DND-41 (cell line): Measurements from ENCODE around the gene SMPD4.
"Not testable (repeated sequence)": the region's sequence is repeated elsewhere in the genome, so short reads cannot be mapped to it uniquely, and the experiment has no call there.

Experiments
- ATAC-seq: fragments of 200-7000 bp; cut with Tn5 transposase; 3 replicates; pipeline ENCODE4 v1.9.1; 2021; ENCODE audit warnings: low read depth; ENCODE audit not compliant: insufficient read depth
- DNase-seq: peaks from one replicate; pipeline ENCODE4 v3.0.0-alpha.2; 2020
- H2AFZ ChIP-seq: 2 replicates; pipeline ENCODE4 v1.6.0; 2012; ENCODE audit warnings: low read depth, low read length
- H3K27ac ChIP-seq: 2 replicates; pipeline ENCODE4 v1.5.1; 2012; ENCODE audit warnings: low read length, inconsistent platforms
- H3K27me3 ChIP-seq: fragments of 200-600 bp; sonication (generic); 2 replicates; pipeline ENCODE4 v1.6.0; 2012; ENCODE audit warnings: low read length, mild to moderate bottlenecking, inconsistent platforms; ENCODE audit not compliant: insufficient read depth, poor library complexity
- H3K36me3 ChIP-seq: 2 replicates; pipeline ENCODE4 v1.5.1; 2012; ENCODE audit warnings: low read length, inconsistent platforms; ENCODE audit not compliant: insufficient read depth
- H3K4me1 ChIP-seq: 2 replicates; pipeline ENCODE4 v1.5.1; 2012; ENCODE audit warnings: mild to moderate bottlenecking, low read length; ENCODE audit not compliant: insufficient read depth
- H3K4me2 ChIP-seq: 2 replicates; pipeline ENCODE4 v1.6.0; 2012; ENCODE audit warnings: mild to moderate bottlenecking, moderate library complexity, low read length, inconsistent platforms; ENCODE audit not compliant: insufficient read depth
- H3K4me3 ChIP-seq, 2 experiments: fragments of 200-600 bp in 1 of 2; shearing (Covaris generic) in 1 of 2; 2 replicates each; pipeline ENCODE4 v1.5.1; 2012 to 2016; ENCODE audit warnings: inconsistent platforms in 2 of 2, low read length in 2 of 2, mild to moderate bottlenecking in 2 of 2, low read depth in 1 of 2, moderate library complexity in 1 of 2
- H3K79me2 ChIP-seq: 2 replicates; pipeline ENCODE4 v1.6.0; 2012; ENCODE audit warnings: low read length, inconsistent platforms; ENCODE audit not compliant: insufficient read depth
- H3K9ac ChIP-seq: 2 replicates; pipeline ENCODE4 v1.6.0; 2012; ENCODE audit warnings: low read depth, mild to moderate bottlenecking, inconsistent platforms, low read length, moderate library complexity
- H3K9me3 ChIP-seq: 2 replicates; pipeline ENCODE4 v1.5.1; 2012; ENCODE audit warnings: low read length, moderate library complexity, mild to moderate bottlenecking, inconsistent platforms; ENCODE audit not compliant: insufficient read depth, severe bottlenecking
- H4K20me1 ChIP-seq: 2 replicates; pipeline ENCODE4 v1.6.0; 2012; ENCODE audit warnings: low read length; ENCODE audit not compliant: insufficient read depth
- EZH2 ChIP-seq: IDR thresholded peaks from 3 replicates; pipeline ENCODE4 v1.6.1; 2012; ENCODE audit warnings: borderline replicate concordance, low read depth, mild to moderate bottlenecking, moderate library complexity, low read length, inconsistent platforms; ENCODE audit not compliant: severe bottlenecking
- TF ChIP-seq, protein P1 (sequence below): IDR thresholded peaks from 2 replicates; pipeline ENCODE4 v1.5.1; 2012; ENCODE audit warnings: borderline replicate concordance, low read length, moderate library complexity, mild to moderate bottlenecking; ENCODE audit not compliant: poor library complexity, severe bottlenecking; ENCODE audit errors: extremely low read depth

The SMPD4 gene

GRCh38 chr2:130169896-130170295 lies 11.5 kb downstream of the SMPD4 start:
- Histone ChIP-seq H3K9ac (no peak overlapping the region), H3K4me1 (no peaks in the 10 kb centered on the region), H3K4me3 (no peak overlapping the region), H3K4me2 (no peak overlapping the region), H3K36me3 (peaks cover 94% of the 10 kb centered on the region), H3K27me3 (no peaks in the 10 kb centered on the region), H3K9me3 (no peaks in the 10 kb centered on the region), H3K79me2 (peaks cover 11% of the 10 kb centered on the region; the same call in 1 of the 2 replicates), H3K27ac (no peak overlapping the region), H4K20me1 (peaks cover 17% of the 10 kb centered on the region; the same call in 1 of the 2 replicates), H2AFZ (no peak overlapping the region)
- DNase-seq, result no peak
- ATAC-seq, result no peak
- TF ChIP-seq, protein P1, sequence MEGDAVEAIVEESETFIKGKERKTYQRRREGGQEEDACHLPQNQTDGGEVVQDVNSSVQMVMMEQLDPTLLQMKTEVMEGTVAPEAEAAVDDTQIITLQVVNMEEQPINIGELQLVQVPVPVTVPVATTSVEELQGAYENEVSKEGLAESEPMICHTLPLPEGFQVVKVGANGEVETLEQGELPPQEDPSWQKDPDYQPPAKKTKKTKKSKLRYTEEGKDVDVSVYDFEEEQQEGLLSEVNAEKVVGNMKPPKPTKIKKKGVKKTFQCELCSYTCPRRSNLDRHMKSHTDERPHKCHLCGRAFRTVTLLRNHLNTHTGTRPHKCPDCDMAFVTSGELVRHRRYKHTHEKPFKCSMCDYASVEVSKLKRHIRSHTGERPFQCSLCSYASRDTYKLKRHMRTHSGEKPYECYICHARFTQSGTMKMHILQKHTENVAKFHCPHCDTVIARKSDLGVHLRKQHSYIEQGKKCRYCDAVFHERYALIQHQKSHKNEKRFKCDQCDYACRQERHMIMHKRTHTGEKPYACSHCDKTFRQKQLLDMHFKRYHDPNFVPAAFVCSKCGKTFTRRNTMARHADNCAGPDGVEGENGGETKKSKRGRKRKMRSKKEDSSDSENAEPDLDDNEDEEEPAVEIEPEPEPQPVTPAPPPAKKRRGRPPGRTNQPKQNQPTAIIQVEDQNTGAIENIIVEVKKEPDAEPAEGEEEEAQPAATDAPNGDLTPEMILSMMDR, result no peak
- TF ChIP-seq EZH2, result no peak

DNA sequence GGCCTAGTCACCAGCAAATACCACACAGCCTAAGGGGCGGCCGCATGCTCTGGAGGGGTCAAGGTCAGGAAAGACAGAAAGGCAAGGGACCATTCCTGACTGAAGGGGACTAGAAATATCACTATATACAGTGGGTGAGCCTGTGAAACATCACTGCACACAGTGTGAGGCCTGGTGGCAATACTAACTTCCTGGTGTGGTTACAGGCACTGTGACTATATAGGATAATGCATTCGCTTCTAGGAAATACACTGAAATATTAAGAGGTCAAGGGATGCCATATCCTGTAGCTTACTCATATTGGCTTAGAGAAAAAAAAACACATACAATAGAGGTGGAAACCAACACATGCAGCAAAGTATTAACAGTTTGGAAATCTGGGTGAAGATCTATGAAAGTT lies 12.2 kb downstream of the SMPD4 start:
- Histone ChIP-seq H3K36me3 (peaks cover 94% of the 10 kb centered on the region), H4K20me1 (peaks cover 12% of the 10 kb centered on the region; the same call in 1 of the 2 replicates), H3K79me2 (peaks cover 11% of the 10 kb centered on the region; the same call in 1 of the 2 replicates)
- not testable (repeated sequence) for DNase-seq, H3K9me3 ChIP-seq, H3K27me3 ChIP-seq, H3K4me3 ChIP-seq, H3K9ac ChIP-seq, H2AFZ ChIP-seq, H3K4me2 ChIP-seq, H3K27ac ChIP-seq, H3K4me1 ChIP-seq
- ATAC-seq, result 0 out of 3 replicates have a peak, but pooled peaks have one; percentile 42

DNA sequence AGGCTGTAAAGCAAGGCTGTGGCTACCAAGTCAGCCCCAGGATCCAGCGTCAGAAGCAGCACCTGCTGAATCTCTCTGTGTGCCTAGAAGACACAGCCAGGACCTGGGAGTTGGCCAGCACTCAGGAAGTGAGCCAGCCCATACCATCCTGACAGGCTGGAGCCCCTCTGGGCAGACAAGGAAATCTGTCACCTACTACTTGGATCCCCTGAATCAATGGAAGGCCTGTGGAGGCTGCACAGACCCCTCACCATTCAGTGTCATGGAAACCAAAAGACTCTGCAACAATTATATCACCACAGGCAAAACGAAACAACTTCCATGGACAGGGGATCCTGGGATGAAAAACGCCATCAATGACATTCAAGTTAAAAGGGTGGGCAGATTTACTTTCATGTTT lies 14.8 kb downstream of the SMPD4 start:
- not testable (repeated sequence) for H3K27ac ChIP-seq, H3K9me3 ChIP-seq, H3K4me2 ChIP-seq, H3K9ac ChIP-seq, ATAC-seq, H3K79me2 ChIP-seq, H3K4me3 ChIP-seq, DNase-seq, H3K4me1 ChIP-seq, H3K27me3 ChIP-seq, H2AFZ ChIP-seq
- peaks cover 88% of the 10 kb centered on the region for H3K36me3 ChIP-seq
- peaks cover 13% of the 10 kb centered on the region; the same call in 1 of the 2 replicates for H4K20me1 ChIP-seq

DNA sequence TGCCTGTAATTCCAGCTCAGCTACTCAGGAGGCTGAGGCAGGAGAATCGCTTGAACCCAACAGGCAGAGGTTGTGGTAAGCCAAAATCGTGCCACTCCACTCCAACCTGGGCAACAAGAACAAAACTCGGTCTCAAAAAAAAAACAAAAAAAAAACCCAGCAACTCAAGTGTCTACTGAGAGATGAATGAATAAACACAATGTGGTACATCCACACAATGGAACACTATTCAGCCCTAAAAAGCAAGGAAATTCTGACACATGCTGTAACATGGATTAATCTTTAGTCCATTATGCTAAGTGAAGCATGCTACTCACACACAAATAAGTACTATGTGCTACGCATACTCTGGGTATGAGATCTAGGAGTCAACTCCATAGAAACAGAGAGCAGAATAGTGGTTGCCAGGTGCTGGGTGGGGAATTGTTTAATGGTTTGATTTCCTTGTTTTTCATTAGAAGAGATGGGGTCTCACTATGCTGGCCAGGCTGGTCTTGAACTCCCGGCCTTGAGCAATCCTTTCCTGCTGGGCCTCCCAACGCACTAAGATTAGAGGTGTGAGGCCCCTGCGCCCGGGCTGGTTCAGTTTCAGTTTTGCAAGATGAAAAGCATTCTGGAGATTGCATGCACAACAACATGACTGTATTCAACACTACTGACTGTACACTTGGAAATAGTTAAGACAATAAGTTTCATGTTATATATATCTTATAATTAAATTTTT lies 15.9 kb downstream of the SMPD4 start:
- H3K27ac ChIP-seq, result no peak overlapping the region
- no peak for DNase-seq
- no peaks in the 10 kb centered on the region; the same call in 1 of the 2 replicates for H3K79me2 ChIP-seq
- peaks cover 13% of the 10 kb centered on the region; the same call in 1 of the 2 replicates for H4K20me1 ChIP-seq
- H3K4me3 ChIP-seq, result no peak overlapping the region
- peaks cover 81% of the 10 kb centered on the region for H3K36me3 ChIP-seq
- ATAC-seq, result no peak
- H3K9ac ChIP-seq, result no peak overlapping the region
- no peaks in the 10 kb centered on the region for H3K27me3 ChIP-seq
- H3K9me3 ChIP-seq, result no peaks in the 10 kb centered on the region
- no peak overlapping the region for H2AFZ ChIP-seq
- no peak overlapping the region for H3K4me2 ChIP-seq
- TF ChIP-seq, protein P1, result no peak
- no peak for TF ChIP-seq EZH2
- H3K4me1 ChIP-seq, result no peaks in the 10 kb centered on the region
